Inflammatory macrophage treated with lipopolysaccharide for 1 hour (primary cell): ENCODE data around the gene VWA2.

Experiments used
- DNase-seq, 2 donors: peaks; one replicate each; pipeline ENCODE4 v3.0.0-alpha.2; 2020 to 2022

The VWA2 gene, protein sequence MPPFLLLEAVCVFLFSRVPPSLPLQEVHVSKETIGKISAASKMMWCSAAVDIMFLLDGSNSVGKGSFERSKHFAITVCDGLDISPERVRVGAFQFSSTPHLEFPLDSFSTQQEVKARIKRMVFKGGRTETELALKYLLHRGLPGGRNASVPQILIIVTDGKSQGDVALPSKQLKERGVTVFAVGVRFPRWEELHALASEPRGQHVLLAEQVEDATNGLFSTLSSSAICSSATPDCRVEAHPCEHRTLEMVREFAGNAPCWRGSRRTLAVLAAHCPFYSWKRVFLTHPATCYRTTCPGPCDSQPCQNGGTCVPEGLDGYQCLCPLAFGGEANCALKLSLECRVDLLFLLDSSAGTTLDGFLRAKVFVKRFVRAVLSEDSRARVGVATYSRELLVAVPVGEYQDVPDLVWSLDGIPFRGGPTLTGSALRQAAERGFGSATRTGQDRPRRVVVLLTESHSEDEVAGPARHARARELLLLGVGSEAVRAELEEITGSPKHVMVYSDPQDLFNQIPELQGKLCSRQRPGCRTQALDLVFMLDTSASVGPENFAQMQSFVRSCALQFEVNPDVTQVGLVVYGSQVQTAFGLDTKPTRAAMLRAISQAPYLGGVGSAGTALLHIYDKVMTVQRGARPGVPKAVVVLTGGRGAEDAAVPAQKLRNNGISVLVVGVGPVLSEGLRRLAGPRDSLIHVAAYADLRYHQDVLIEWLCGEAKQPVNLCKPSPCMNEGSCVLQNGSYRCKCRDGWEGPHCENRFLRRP

GRCh38 chr10:114239117-114239993, at the start of gene VWA2:
VWA2 (plus strand) TSS chr10:114239254; CDS start chr10:114248714, 9,460 bp downstream.
- DNase-seq = no peak

- DNase-seq = no peak
Measured at GRCh38 chr10:114189700-114190099, 49.4 kb upstream of the VWA2 start.

DNA sequence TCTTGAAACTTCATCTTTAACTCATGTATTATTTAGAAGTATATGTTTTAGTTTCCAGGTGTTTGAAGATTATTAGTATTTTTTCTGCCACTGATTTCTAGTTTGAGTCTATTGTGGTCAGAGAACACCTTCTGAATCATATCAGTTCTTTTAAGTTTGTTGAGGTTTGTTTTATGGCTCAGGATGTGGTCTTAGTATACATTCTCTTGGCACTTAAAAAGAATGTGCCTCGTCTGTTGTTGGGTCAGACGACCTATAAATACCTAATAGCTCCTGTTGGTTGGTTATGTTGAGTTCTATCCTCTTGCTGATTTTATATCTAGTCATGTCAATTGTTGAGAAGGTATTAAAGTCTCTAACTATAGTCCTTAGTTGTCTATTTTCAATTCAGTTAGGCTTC, 44.0 kb upstream of the VWA2 start:
- DNase-seq = no peak

DNA sequence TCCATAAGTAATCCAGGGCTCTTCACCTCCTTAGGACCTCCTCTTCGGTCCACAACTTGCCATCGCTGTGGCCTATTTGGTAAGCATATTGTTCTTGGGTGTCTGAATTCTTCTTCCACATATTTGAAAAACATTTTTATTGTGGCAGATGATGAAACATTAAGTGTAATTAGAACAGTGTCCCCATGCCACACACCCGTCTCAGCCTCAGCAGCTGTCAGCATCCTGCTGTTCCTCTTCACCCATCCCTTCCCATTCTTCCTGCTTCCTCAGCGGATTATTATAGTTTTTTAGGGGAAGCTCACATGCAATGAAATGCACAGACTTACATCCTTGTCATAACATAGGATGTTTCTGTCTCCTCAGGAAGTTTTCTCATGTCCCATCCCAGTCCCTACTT, 39.8 kb upstream of the VWA2 start:
- DNase-seq = no peak

- DNase-seq = no peak
Measured at GRCh38 chr10:114202812-114203211, 36.2 kb upstream of the VWA2 start.

- no peak for DNase-seq
Measured at GRCh38 chr10:114206902-114207301, 32.2 kb upstream of the VWA2 start.

DNA sequence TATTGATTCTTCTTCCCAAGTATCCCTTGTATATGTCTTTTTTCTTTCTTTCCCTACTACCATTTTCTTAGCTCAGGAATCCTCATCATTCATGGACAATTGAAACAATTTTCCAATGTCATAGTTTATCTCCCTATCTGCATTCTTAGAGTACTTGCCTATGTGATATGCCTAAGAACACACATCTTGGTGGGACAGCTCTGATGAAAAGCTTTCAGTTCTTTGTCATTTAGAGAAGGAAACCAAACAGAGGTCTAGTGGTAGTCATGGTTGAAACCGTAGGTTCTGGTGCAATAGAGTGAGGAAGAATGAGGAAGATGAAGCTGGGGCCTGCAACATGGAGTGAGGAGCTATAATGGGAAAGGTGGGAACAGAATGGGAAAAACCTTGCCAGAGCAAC, 31.7 kb upstream of the VWA2 start:
- DNase-seq = no peak

- DNase-seq = no peak
Measured at GRCh38 chr10:114208351-114208750, 30.7 kb upstream of the VWA2 start.

GRCh38 chr10:114212153-114212552, 26.9 kb upstream of the VWA2 start:
- DNase-seq = no peak

DNA sequence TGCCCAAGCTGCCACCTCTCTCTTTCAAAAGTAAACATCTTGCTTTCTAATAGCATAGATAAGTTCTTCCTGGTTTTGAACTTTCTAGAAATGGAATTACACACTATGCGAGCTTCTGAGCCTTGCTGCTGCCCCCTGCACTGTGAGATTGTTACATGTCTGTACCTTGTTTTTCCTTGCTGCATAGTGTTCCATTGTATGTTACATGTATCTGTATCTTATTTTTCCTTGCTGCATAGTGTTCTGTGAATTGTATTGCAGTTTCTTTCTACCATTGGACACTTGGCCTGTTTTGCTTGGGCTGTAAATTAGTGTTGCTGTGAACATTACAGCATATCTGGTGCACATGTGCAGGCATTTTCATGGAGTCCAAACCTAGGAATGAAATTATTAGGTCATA, 24.0 kb upstream of the VWA2 start:
- no peak for DNase-seq

DNA sequence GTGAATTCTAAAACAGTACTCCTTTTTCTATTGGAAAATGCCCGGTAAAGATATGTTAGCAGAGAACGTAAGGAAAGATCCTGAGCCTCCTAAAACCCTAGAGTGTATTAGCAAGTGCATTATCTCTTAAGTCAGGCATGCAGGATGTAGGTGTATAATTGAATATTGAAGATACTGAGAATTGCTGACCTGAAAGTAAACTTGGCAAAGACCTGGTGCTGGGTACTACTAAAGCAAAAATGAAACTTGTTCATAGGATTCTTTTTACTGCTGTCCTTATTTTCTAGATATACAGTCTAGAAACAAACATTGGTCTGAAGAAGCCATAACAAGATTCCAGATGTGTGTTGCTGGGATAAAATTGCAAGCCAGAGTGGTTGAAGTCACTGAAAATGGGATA, 18.8 kb upstream of the VWA2 start:
- no peak for DNase-seq

DNA sequence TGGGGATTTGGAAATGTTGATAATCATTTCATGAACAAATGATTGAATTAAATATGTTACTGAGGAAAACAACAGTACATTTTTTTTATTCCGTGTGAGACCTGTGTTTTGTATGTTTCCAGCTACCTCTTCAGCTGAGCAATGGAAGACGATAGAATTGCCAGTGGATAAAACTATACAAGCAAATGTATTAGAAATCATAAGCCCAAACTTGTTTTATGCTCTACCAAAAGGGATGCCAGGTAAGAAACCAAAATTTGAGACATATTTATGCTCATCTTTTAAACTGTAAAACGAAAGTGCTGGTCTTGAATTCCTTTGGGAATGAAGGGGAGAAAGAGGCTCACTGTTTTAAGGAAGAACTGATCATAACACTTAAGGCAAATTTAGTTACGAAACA, 17.8 kb upstream of the VWA2 start:
- DNase-seq = no peak

DNA sequence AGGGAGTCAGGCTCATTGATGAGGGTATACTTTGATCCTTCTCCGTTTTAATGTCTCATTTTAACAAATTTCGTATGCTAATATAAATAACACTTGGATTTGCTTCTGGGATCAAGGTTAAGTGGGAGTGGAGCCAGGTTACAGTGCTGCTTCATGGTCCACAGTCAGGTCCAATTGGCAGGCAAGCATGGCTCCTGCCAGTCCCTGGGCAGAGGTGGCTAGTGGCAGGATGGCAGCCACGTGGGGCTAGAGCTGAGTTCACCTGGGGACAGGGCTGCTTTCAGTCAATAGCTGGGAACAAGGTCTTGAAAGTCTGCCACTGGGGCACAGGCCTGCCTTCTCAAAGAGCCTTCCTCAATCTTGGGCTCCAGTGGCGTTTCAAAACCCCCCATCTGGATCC, 16.0 kb upstream of the VWA2 start:
- no peak for DNase-seq

- no peak for DNase-seq
Measured at GRCh38 chr10:114228156-114228555, 10.9 kb upstream of the VWA2 start.

GRCh38 chr10:114232561-114233176, 6.4 kb upstream of the VWA2 start:
- DNase-seq = no peak

- no peak for DNase-seq
Measured at GRCh38 chr10:114233482-114233881, 5.6 kb upstream of the VWA2 start.

DNA sequence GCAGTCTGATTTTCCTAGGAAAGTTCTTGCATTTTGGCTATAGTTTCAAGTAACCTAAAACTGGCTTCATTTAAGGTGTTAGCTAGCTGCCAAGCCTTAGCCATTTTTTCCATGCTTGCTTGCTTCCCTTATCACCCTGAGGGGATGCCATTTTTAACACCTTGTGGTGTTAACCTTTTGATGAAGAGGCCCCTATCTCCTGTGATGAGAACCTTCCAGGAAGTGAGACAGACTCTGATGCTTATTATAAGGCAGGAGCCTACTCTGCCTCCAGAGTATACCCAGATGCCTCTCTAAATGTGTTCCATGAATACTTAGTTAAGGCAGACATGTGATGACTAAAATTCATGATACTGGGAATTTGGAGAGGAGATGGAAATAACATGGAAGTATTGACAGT, 4.9 kb upstream of the VWA2 start:
- DNase-seq = no peak

GRCh38 chr10:114239994-114240345, 916 bp downstream of the VWA2 start:
- no peak for DNase-seq

GRCh38 chr10:114242235-114242634, 3.2 kb downstream of the VWA2 start:
- DNase-seq = no peak

DNA sequence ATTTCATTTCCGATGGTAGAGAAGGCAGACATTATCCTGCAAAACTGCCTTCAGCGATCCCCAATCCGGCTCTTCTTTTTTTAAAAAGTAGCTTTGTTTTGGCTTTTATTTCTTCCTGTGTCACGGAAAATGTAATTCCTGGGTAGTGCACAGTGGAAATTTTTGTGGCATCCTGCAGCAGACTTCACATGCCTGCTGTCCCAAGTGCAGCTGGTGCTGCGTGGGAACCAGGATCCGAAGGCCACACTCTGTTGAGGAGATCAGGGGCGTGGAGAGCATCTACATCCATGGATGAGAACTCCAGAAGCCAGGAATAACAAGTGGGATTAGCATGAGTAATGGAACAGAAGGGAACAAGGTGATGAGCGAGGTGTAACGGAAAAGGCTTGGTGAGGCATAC, 4.6 kb downstream of the VWA2 start:
- DNase-seq = no peak

DNA sequence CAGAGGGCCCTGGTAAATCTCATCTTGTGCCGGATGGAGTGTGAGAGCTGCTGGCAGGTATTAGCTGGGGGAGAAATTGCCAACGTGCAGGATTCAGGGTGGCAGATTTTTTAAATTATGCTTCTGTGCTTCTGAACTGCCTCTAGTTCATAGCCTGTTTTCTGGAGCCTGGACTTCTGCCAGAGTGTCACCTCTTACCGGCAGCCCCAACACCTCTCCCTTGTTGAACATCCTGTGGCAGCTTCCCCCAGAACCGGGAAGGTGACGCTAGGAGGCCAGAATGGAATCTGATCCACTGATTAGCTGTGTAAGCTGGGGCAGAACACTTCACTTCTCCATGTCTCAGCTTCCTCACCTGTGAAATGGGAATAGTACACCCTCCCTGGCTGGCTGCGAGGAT, 5.1 kb downstream of the VWA2 start:
- no peak for DNase-seq

DNA sequence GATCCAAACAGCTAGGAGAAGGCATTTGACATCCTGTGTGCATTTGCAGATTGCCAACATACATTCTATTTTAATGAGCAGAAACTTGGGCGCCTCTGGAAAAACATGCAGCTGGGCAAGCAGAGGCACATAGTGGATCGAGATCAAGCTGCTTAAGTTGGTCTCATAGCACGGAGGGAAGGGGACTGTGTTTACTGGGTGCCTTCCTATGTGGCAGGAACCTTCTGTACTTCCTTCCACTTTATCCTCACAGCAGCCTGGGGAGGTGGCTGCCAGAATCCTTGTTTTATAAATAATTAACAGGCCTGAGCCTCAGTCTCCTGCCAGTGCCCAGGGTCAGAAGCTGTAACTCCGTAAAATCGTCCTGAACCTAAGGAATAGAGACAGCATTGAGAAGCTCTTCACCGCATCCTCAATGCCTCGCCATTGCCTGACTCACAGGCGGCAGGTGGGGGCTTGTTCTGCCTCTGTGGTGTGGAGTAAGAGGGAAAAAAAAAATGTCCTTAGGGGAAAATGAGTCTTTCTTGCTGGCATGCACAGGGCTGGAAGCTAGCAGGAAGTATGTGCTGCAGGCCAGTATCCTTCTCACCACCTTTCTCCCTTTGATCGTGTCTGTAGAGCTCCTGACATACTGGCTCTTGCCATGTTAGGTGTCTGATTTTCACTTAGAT, 6.2 kb downstream of the VWA2 start:
- no peak for DNase-seq
